GM10266 (cell line): Measurements from ENCODE around the gene LHFPL2.

ENCODE experiments used
- DNase-seq: peaks from one replicate; pipeline ENCODE4 v3.0.0; 2012; ENCODE audit errors: extremely low spot score
- TF ChIP-seq, protein P1 (sequence below): IDR thresholded peaks from 2 replicates; pipeline ENCODE4 v1.5.1; 2012; ENCODE audit warnings: mild to moderate bottlenecking, low read depth; ENCODE audit not compliant: control insufficient read depth, insufficient read depth; ENCODE audit errors: missing control alignments

LHFPL2 gene

DNA sequence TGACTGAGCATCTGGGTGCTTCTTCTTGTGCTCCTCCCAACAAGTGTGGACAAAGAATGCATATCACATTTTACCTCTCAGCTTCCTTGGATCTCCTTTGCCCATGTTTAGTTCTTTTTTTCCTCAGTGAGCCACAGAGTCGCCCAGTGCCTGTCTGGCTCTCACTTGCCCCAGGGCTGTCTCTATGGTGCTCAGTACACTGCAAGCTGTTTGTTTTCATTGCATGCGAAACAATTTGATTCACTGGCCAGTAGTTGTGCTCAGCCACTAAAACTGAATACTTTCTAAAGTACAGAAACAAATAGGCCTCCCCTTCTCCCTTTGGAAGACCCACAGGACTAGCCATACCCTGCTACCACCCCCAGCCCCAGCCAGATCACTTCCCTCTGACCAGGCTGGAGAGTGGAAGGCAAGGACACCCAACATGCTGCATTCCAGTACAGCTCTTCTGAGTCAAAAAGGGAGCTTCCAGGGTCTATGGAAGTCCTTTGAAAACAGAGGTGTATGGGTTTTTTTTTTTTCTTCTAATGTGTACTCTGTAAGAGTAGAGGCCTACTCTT, 3.8 kb downstream of the LHFPL2 start:
- TF ChIP-seq, protein P1, sequence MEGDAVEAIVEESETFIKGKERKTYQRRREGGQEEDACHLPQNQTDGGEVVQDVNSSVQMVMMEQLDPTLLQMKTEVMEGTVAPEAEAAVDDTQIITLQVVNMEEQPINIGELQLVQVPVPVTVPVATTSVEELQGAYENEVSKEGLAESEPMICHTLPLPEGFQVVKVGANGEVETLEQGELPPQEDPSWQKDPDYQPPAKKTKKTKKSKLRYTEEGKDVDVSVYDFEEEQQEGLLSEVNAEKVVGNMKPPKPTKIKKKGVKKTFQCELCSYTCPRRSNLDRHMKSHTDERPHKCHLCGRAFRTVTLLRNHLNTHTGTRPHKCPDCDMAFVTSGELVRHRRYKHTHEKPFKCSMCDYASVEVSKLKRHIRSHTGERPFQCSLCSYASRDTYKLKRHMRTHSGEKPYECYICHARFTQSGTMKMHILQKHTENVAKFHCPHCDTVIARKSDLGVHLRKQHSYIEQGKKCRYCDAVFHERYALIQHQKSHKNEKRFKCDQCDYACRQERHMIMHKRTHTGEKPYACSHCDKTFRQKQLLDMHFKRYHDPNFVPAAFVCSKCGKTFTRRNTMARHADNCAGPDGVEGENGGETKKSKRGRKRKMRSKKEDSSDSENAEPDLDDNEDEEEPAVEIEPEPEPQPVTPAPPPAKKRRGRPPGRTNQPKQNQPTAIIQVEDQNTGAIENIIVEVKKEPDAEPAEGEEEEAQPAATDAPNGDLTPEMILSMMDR: no peak
- DNase-seq: no peak

DNA sequence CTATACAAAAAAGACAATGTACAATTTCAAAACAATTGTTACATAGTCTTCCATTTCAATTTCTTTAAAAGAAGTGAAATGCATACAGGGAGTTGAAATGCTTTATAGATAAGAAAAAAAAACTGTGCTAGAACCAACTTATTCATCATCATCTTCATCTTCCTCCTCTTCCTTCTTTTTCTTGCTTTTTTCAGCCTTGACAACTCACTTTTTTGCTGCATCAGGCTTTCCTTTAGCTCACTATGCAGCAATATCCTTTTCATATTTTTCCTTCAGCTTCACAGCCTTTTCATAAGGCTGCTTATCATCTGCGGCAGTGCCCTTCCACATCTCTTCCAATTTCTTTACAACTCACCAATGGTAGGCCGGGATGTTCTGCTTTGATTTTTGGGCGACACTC, 4.4 kb downstream of the LHFPL2 start:
- TF ChIP-seq, protein P1: no peak
- DNase-seq: no peak

DNA sequence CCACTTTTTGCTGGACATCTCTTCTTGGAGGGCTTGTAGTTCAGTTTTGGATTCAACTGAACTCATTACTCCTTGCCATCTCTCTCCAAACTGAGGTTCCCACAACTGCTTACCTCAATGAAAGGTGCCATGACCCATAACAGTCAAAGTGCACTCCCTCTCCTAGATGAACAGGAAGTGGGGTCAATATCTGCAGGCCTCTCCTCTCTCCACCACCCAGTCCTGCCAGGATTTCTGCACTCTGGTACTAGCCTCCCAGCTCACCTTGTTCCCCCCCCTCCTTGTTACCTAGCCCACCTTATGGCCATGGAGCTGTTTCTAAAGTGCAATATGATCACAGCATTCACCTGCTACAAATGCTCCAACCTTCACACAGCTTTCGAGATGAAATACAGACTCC, 5.9 kb downstream of the LHFPL2 start:
- TF ChIP-seq, protein P1: no peak

DNA sequence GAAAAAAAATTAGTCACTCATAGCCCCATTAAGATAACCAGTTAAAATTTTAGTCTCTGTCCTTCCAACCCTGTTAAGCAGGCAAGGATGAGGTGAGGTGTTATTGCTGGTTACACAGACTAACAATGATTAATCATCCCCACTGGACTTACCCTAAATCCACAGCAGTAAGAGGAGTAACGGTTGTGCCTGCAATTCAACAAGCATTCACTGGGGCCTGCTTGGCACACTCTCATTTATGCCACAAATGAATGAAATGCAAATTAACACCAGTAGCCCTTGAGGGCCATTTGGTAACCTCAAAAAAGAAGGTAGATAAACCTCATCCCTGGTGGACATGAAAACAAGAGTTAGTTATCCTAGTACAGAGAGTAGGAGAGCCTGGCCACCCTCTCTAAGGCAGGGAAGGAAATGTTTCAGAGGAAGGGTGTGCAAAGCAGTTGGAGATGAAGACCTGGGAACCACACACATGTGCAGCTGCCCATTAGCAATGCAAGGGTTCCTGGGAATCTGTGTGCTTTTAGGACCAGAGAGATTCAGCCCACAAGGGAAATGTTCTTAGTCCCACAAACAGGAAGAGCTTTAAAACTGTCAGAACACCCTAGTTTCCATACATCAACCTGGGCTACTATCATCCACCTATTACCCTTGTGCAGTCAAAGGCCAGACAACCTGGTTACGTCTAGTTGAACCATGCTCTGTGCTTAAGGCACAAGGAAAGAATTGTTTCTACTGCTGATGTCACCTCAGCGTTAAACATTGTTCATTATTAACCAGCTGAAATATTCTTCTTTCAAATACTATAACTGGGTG, 7.7 kb downstream of the LHFPL2 start:
- no peak for DNase-seq
- TF ChIP-seq, protein P1: no peak

More for the DNA sequence above, 5.9 kb downstream of the LHFPL2 start:
- no peak for DNase-seq

DNA sequence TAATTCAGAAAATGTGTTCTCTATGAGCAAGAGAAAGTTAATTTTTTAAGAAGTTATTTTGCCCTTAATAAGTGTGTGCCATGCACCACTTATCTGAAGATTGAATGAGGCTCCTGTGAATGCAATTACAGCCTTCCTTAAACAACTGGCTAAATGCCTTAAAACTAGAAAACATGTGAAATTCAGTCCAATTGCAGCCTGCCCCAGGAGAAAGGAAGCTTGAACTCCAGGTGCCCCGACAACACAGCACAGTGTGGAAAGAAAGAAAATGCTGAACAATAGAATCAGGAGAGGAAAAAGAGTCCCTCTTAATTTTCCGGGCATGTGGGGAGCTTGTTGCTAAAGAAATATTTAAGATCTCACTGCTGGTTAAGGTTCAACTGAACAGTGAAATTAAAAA, 8.8 kb downstream of the LHFPL2 start:
- TF ChIP-seq, protein P1: no peak
- DNase-seq: no peak

DNA sequence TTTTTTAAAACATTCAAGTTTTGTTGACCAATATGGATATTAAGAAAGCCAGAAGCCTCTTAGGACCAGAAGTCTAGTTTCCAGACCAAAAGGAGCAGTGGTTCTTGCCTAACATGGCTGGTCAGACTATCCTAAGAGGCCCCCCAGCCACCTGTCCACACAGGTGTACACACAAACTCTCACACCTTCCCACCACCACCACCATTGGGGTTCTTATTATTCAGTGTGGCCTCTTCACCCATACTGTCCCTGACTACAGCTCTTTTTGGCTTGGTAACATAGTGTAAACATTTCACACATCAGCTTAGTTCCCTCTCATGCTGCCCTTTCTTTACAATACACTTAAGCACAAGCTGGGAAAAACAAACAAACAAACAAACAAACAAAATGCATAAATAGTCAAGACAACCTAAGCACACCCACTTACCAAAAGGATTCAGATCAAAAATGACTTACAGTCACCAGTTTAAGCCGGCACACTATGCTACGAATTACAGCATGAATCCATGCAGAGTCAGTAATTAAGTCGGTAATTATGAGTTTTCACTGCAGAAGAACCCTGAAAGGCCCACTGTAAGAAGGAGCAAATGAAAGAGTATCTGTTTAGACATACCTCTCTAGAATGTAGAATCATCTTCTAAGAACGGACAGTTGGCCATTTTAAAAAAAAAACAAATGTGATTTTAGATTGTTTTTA, 9.5 kb downstream of the LHFPL2 start:
- TF ChIP-seq, protein P1: no peak
- DNase-seq: no peak
